ENCODE results near the gene PGC.

DNA sequence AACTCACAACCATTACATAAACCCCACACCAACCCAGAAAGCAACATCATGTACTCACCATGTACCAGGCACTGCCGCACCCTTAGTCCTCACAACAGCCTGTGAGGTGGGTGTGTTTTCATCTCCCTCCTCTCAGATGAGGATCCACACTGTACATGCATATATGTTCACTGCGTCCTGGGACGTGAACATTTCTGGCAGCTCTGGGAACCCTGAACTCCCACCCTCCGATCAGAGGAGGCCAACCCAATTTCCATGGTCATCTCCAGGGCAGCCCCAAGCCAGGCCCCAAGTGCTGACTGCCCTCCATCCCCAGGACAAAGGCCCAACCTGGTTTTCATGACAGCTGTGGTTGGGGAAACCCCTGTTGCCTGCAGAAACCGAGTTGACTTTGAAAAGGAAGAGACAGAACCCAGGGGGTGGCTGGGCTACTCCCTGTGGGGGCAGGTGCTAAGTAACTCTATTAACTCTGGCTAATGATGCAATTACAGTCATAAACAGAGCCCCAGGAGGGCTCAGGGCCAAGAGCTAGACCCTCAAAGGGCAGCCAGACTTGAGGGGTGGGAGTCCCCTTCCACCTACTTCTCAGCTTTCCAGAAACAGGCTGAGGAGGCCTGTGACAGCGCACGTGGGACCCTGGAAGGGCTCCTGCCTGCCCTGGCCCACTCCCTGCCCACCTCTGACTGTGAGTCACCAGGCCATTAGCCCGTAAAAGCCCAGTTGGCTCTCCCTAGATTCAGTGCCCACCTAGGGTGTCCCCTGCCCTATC is 14.4 kb downstream of the PGC start:
- TF ChIP-seq, protein P1, sequence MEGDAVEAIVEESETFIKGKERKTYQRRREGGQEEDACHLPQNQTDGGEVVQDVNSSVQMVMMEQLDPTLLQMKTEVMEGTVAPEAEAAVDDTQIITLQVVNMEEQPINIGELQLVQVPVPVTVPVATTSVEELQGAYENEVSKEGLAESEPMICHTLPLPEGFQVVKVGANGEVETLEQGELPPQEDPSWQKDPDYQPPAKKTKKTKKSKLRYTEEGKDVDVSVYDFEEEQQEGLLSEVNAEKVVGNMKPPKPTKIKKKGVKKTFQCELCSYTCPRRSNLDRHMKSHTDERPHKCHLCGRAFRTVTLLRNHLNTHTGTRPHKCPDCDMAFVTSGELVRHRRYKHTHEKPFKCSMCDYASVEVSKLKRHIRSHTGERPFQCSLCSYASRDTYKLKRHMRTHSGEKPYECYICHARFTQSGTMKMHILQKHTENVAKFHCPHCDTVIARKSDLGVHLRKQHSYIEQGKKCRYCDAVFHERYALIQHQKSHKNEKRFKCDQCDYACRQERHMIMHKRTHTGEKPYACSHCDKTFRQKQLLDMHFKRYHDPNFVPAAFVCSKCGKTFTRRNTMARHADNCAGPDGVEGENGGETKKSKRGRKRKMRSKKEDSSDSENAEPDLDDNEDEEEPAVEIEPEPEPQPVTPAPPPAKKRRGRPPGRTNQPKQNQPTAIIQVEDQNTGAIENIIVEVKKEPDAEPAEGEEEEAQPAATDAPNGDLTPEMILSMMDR (IDR thresholded peaks at IDR 0.05): no peak
- TF ChIP-seq POLR2AphosphoS5 (IDR thresholded peaks at IDR 0.05): no peak
- TF ChIP-seq POLR2A (IDR thresholded peaks at IDR 0.05): peak in 1 of 2 donors; percentile 17

Measured in sigmoid colon (tissue), 4 donors.